ENCODE data around the gene STIL.

Gene STIL

GRCh38 chr1:47232187-47232874 lies 81.6 kb downstream of the STIL start, which contains the start of gene TAL1:
TSS of gene TAL1 (minus strand) at chr1:47232225. CDS start at chr1:47225888, 6,337 bp downstream.
- DNase-seq: no peak

GRCh38 chr1:47231301-47232186 lies 82.4 kb downstream of the STIL start:
- no peak for DNase-seq

- DNase-seq: no peak
Measured at GRCh38 chr1:47230692-47231300, 83.2 kb downstream of the STIL start.

- no peak for DNase-seq
Measured at GRCh38 chr1:47229886-47230691, 83.9 kb downstream of the STIL start.

- no peak for DNase-seq
Measured at GRCh38 chr1:47229031-47229885, 84.7 kb downstream of the STIL start.

GRCh38 chr1:47228644-47229030 lies 85.3 kb downstream of the STIL start:
- DNase-seq: no peak

- no peak for DNase-seq
Measured at GRCh38 chr1:47227341-47228232, 86.4 kb downstream of the STIL start.

- DNase-seq: no peak
Measured at GRCh38 chr1:47226839-47227215, 87.1 kb downstream of the STIL start.

GRCh38 chr1:47226121-47226838 lies 87.7 kb downstream of the STIL start:
- DNase-seq: no peak

- DNase-seq: no peak
Measured at GRCh38 chr1:47225430-47226100, 88.4 kb downstream of the STIL start.

GRCh38 chr1:47224676-47225399 lies 89.1 kb downstream of the STIL start:
- no peak for DNase-seq

- no peak for DNase-seq
Measured at GRCh38 chr1:47223921-47224675, 89.8 kb downstream of the STIL start.

GRCh38 chr1:47223174-47223920 lies 90.6 kb downstream of the STIL start:
- no peak for DNase-seq

GRCh38 chr1:47222476-47222875 lies 91.5 kb downstream of the STIL start:
- no peak for DNase-seq

GRCh38 chr1:47219590-47220220 lies 94.2 kb downstream of the STIL start:
- DNase-seq: no peak

GRCh38 chr1:47219001-47219400 lies 94.9 kb downstream of the STIL start:
- DNase-seq: no peak
